ENCODE results near the gene SORCS2.

SORCS2 gene

DNA sequence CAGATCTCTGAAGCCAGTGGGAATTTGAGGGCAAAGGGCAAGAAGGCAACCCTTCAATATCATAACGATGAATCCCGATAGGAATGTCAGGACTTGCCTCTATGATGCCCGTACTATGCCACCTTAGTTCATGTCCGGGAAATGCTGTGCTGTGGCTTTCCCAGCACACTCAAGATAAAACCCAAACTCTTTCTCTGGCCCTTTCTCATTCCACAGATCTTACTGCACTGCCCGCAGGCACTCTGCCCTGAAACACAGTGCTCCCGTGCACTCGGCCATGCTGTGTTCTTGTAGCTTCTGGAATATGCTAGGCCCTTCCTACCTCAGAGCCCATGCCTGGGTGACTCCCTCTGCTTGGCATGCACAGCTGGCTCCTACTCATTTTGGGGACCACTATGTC is 26.3 kb downstream of the SORCS2 start:
- Histone ChIP-seq H3K9me2 (replicated peaks; ENCODE audit: control insufficient read depth, low read length) (no peaks in the 10 kb centered on the region), H3K27ac (ENCODE audit: low read depth, low read length) (no peak overlapping the region), H4K20me1 (ENCODE audit: control insufficient read depth, insufficient read depth, low read depth, low read length) (no peaks in the 10 kb centered on the region), H3K4me2 (ENCODE audit: low read length) (no peak overlapping the region), H3F3A (ENCODE audit: control insufficient read depth, insufficient read depth) (no peaks in the 10 kb centered on the region), H3K36me3 (ENCODE audit: control insufficient read depth, low read length) (no peaks in the 10 kb centered on the region), H3K4me3 (ENCODE audit: low read length) (no peak overlapping the region), H3K4me1 (ENCODE audit: control insufficient read depth, low read length) (no peaks in the 10 kb centered on the region), H3K9me3 (ENCODE audit: control insufficient read depth, insufficient read depth, low read length) (no peaks in the 10 kb centered on the region; the same call in 1 of the 2 replicates), H3K79me2 (ENCODE audit: control insufficient read depth, low read length) (no peaks in the 10 kb centered on the region), H3K27me3 (ENCODE audit: control insufficient read depth, low read length) (no peaks in the 10 kb centered on the region)
- TF ChIP-seq EZH2phosphoT487 (IDR thresholded peaks at IDR 0.05; ENCODE audit: borderline replicate concordance, low read length), result no peak
- TF ChIP-seq, protein P1, sequence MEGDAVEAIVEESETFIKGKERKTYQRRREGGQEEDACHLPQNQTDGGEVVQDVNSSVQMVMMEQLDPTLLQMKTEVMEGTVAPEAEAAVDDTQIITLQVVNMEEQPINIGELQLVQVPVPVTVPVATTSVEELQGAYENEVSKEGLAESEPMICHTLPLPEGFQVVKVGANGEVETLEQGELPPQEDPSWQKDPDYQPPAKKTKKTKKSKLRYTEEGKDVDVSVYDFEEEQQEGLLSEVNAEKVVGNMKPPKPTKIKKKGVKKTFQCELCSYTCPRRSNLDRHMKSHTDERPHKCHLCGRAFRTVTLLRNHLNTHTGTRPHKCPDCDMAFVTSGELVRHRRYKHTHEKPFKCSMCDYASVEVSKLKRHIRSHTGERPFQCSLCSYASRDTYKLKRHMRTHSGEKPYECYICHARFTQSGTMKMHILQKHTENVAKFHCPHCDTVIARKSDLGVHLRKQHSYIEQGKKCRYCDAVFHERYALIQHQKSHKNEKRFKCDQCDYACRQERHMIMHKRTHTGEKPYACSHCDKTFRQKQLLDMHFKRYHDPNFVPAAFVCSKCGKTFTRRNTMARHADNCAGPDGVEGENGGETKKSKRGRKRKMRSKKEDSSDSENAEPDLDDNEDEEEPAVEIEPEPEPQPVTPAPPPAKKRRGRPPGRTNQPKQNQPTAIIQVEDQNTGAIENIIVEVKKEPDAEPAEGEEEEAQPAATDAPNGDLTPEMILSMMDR (IDR thresholded peaks at IDR 0.05; ENCODE audit: low read depth, low read length, poor library complexity, severe bottlenecking), result no peak

DNA sequence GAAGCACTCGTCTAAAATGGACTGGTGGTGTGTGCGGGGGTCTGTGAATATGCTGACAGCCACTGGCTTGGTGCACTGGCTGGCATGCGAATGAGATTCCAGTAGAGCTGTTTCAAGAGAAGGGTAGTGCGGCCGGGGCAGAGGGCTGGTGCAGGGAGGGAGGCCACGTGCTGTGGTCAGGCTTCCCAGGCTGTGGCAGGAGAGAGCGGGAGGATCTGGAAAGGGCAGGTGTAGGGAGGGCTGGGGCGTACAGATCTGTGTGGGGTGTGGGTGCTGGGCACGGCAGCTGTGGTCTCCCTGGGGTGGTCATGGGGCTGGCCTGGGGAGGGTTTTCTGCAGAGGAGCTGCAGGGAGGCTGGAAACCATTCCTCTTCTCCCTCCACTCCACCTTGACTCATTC is 30.2 kb downstream of the SORCS2 start:
- Histone ChIP-seq H3K4me3 (ENCODE audit: low read length) (no peak overlapping the region), H3K4me2 (ENCODE audit: low read length) (no peak overlapping the region), H3K9me2 (replicated peaks; ENCODE audit: control insufficient read depth, low read length) (no peaks in the 10 kb centered on the region), H3K79me2 (ENCODE audit: control insufficient read depth, low read length) (no peaks in the 10 kb centered on the region), H3F3A (ENCODE audit: control insufficient read depth, insufficient read depth) (no peaks in the 10 kb centered on the region), H3K4me1 (ENCODE audit: control insufficient read depth, low read length) (no peaks in the 10 kb centered on the region), H3K27me3 (ENCODE audit: control insufficient read depth, low read length) (no peaks in the 10 kb centered on the region), H3K36me3 (ENCODE audit: control insufficient read depth, low read length) (no peaks in the 10 kb centered on the region), H3K27ac (ENCODE audit: low read depth, low read length) (no peak overlapping the region), H3K9me3 (ENCODE audit: control insufficient read depth, insufficient read depth, low read length) (no peaks in the 10 kb centered on the region), H4K20me1 (ENCODE audit: control insufficient read depth, insufficient read depth, low read depth, low read length) (no peaks in the 10 kb centered on the region)
- no peak for TF ChIP-seq EZH2phosphoT487 (IDR thresholded peaks at IDR 0.05; ENCODE audit: borderline replicate concordance, low read length)
- TF ChIP-seq, protein P1 (IDR thresholded peaks at IDR 0.05; ENCODE audit: low read depth, low read length, poor library complexity, severe bottlenecking), result no peak

DNA sequence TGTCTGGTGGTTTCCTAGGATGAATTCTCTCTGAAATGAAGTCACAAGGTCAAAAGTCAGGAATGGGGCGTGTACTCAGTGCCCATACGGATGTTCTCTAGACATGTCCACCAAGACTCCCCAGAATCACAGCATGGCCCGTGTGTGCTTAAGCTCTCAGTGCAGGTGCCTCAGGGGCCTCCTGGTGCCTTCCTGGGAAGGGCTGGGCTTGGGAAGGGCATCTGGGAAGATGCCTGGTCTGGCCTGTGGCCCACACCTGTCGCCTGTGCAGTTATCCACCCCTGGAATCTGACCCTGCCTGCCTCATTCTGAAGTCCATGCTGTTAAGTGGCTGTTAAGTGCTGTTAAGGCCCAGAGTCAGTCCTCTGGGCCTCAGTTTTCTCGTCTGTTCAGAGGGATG is 31.2 kb downstream of the SORCS2 start:
- H3K9me3 ChIP-seq (ENCODE audit: control insufficient read depth, insufficient read depth, low read length), result no peaks in the 10 kb centered on the region
- TF ChIP-seq EZH2phosphoT487 (IDR thresholded peaks at IDR 0.05; ENCODE audit: borderline replicate concordance, low read length), result no peak
- TF ChIP-seq, protein P1 (IDR thresholded peaks at IDR 0.05; ENCODE audit: low read depth, low read length, poor library complexity, severe bottlenecking), result no peak
- no peak overlapping the region for H3K4me2 ChIP-seq (ENCODE audit: low read length)
- H3K27ac ChIP-seq (ENCODE audit: low read depth, low read length), result no peak overlapping the region
- no peaks in the 10 kb centered on the region for H4K20me1 ChIP-seq (ENCODE audit: control insufficient read depth, insufficient read depth, low read depth, low read length)
- H3K4me3 ChIP-seq (ENCODE audit: low read length), result no peak overlapping the region
- H3K9me2 ChIP-seq (replicated peaks; ENCODE audit: control insufficient read depth, low read length), result no peaks in the 10 kb centered on the region
- no peaks in the 10 kb centered on the region for H3K27me3 ChIP-seq (ENCODE audit: control insufficient read depth, low read length)
- no peaks in the 10 kb centered on the region for H3K4me1 ChIP-seq (ENCODE audit: control insufficient read depth, low read length)
- H3K79me2 ChIP-seq (ENCODE audit: control insufficient read depth, low read length), result no peaks in the 10 kb centered on the region
- no peaks in the 10 kb centered on the region for H3F3A ChIP-seq (ENCODE audit: control insufficient read depth, insufficient read depth)
- no peaks in the 10 kb centered on the region for H3K36me3 ChIP-seq (ENCODE audit: control insufficient read depth, low read length)

DNA sequence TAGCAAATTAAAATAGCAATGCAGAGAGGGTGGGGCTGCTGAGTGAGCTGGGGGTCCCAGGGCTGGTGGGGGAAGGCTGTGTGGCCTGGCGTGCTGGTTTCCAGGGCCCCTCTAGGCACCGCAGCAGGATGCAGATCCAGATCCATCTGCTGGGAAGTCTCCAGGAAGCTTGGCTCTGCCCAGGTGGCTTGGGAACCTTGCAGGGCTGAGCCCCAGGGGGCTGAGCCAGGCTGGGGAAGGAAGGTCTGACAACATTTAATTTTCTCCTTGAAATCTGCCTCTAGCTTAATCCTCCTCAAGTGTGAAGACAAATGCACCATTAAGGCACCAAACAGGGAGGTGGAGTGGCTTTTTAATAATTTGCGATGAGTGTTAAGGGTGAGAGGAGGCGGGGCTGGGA is 31.7 kb downstream of the SORCS2 start:
- H3K9me2 ChIP-seq (replicated peaks; ENCODE audit: control insufficient read depth, low read length), result no peaks in the 10 kb centered on the region
- no peaks in the 10 kb centered on the region for H3K36me3 ChIP-seq (ENCODE audit: control insufficient read depth, low read length)
- H3K4me1 ChIP-seq (ENCODE audit: control insufficient read depth, low read length), result no peaks in the 10 kb centered on the region
- no peaks in the 10 kb centered on the region for H3K9me3 ChIP-seq (ENCODE audit: control insufficient read depth, insufficient read depth, low read length)
- no peaks in the 10 kb centered on the region for H4K20me1 ChIP-seq (ENCODE audit: control insufficient read depth, insufficient read depth, low read depth, low read length)
- no peak overlapping the region for H3K27ac ChIP-seq (ENCODE audit: low read depth, low read length)
- no peak overlapping the region for H3K4me3 ChIP-seq (ENCODE audit: low read length)
- no peaks in the 10 kb centered on the region for H3K27me3 ChIP-seq (ENCODE audit: control insufficient read depth, low read length)
- no peaks in the 10 kb centered on the region for H3F3A ChIP-seq (ENCODE audit: control insufficient read depth, insufficient read depth)
- H3K79me2 ChIP-seq (ENCODE audit: control insufficient read depth, low read length), result no peaks in the 10 kb centered on the region
- TF ChIP-seq, protein P1 (IDR thresholded peaks at IDR 0.05; ENCODE audit: low read depth, low read length, poor library complexity, severe bottlenecking), result no peak
- no peak for TF ChIP-seq EZH2phosphoT487 (IDR thresholded peaks at IDR 0.05; ENCODE audit: borderline replicate concordance, low read length)
- H3K4me2 ChIP-seq (ENCODE audit: low read length), result no peak overlapping the region

Measured in DOHH2 (cell line).